NCI-H2196 treated with DMSO at 0.1 percent for 48 hours (cell line): Measurements from ENCODE around the gene ANKRD30A.
"Not testable (repeated sequence)": the region's sequence is repeated elsewhere in the genome, so short reads cannot be mapped to it uniquely, and the experiment has no call there.

ENCODE experiments used
- DNase-seq: peaks from one replicate; lab custom pipeline; 2025; ENCODE audit not compliant: unreplicated experiment; lab: John Stamatoyannopoulos, UW

ANKRD30A gene, protein sequence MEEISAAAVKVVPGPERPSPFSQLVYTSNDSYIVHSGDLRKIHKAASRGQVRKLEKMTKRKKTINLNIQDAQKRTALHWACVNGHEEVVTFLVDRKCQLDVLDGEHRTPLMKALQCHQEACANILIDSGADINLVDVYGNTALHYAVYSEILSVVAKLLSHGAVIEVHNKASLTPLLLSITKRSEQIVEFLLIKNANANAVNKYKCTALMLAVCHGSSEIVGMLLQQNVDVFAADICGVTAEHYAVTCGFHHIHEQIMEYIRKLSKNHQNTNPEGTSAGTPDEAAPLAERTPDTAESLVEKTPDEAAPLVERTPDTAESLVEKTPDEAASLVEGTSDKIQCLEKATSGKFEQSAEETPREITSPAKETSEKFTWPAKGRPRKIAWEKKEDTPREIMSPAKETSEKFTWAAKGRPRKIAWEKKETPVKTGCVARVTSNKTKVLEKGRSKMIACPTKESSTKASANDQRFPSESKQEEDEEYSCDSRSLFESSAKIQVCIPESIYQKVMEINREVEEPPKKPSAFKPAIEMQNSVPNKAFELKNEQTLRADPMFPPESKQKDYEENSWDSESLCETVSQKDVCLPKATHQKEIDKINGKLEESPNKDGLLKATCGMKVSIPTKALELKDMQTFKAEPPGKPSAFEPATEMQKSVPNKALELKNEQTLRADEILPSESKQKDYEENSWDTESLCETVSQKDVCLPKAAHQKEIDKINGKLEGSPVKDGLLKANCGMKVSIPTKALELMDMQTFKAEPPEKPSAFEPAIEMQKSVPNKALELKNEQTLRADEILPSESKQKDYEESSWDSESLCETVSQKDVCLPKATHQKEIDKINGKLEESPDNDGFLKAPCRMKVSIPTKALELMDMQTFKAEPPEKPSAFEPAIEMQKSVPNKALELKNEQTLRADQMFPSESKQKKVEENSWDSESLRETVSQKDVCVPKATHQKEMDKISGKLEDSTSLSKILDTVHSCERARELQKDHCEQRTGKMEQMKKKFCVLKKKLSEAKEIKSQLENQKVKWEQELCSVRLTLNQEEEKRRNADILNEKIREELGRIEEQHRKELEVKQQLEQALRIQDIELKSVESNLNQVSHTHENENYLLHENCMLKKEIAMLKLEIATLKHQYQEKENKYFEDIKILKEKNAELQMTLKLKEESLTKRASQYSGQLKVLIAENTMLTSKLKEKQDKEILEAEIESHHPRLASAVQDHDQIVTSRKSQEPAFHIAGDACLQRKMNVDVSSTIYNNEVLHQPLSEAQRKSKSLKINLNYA (N-terminal part only)

GRCh38 chr10:37125191-37125732 is at the start of gene ANKRD30A:
Gene ANKRD30A, plus strand, starts transcription at chr10:37125598. Its CDS starts 190 bp downstream, at chr10:37125788.
- DNase-seq, result no peak

- DNase-seq, result not testable (repeated sequence)
Observed at GRCh38 chr10:37076083-37076482, 49.3 kb upstream of the ANKRD30A start.

DNA sequence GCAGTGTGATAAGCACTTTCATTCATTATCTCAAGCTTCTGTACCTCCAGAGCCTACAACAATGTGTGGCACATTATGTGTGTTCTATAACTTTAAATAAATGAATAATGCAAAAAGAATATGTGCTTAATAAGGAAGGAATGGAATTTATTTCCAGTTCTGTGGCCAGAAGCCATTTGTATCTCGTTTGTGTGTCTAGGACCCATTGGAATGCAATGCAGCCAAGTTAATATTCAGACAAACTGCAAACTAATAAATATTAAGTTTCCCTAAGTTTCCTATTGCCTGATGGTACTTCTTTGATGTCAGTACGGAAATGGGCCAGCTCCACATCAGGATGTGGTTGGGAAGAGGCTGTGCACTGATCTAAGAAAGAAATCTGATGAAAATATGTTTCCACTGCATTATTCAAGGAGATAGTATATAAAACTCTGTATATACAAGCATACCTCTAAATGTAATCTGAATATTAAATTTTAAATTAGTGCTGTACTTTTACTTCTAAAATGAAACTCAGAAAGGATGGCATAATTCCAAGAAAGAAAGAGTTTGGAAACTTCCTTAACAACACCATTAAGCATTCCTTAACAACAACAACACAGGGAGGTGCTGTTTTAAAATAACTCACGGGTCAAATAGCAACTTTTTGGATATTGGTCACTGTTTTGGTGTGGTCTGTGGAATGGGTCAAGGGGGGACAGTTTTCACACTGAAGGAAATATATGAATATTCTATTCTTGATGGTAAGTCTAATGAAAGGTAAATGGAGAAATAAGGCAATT is 29.4 kb upstream of the ANKRD30A start:
- no peak for DNase-seq

GRCh38 chr10:37101261-37101660 is 24.1 kb upstream of the ANKRD30A start:
- no peak for DNase-seq

GRCh38 chr10:37109000-37109399 is 16.4 kb upstream of the ANKRD30A start:
- DNase-seq, result no peak

DNA sequence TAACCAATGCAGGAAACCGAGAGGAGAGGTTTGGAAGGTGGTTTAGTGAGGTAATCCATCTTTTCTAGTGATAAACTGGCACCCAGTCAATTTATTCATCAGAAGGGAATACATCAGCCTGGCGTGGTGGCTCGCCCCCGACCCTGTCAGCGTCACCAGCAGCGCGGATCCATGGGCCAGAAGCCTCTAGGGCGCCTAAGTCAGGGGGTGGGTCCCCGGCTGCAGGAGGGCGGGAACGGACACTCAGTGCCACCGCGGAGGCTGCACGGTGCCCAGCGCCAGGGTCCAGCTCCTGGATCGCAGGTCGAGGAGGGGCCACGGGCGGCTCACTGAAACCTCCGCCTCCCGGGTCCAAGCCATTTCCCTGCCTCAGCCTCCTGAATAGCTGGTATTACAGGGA is 866 bp upstream of the ANKRD30A start:
- DNase-seq, result no peak

DNA sequence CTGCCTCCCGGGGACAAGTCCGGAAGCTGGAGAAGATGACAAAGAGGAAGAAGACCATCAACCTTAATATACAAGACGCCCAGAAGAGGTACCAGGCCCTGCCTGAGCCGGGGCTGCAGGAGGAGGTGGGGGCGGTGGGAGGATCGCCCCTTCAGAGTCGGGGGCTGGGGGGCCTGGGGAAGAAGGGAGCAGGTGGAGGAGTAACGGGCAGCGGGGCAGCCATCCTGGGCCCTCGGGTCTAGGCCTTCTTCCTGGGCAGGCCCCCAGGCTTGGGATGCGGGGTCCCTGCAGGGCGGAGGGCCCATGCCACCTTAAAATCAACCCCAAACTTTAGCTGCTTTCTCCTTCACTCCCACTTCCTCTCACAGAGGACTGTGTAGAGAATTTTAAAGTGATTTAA is 523 bp downstream of the ANKRD30A start:
- DNase-seq, result no peak

- no peak for DNase-seq
Observed at GRCh38 chr10:37146443-37146842, 21.0 kb downstream of the ANKRD30A start.

DNA sequence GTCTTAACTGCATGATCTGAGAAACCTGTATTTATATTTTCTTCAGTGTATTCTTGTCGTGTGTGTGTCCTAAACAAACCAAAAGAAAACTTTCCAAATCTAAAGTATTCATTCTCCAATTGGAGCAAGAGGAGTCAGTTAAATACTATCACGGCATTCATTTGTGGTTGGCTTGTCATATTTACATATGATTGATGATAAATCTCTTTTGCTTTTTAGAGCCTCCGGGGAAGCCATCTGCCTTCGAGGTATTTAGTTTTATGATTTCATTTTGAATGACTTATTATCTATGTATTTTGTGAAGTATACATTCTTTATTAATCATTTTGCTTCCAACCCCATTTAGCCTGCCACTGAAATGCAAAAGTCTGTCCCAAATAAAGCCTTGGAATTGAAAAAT is 37.0 kb downstream of the ANKRD30A start:
- not testable (repeated sequence) for DNase-seq

DNA sequence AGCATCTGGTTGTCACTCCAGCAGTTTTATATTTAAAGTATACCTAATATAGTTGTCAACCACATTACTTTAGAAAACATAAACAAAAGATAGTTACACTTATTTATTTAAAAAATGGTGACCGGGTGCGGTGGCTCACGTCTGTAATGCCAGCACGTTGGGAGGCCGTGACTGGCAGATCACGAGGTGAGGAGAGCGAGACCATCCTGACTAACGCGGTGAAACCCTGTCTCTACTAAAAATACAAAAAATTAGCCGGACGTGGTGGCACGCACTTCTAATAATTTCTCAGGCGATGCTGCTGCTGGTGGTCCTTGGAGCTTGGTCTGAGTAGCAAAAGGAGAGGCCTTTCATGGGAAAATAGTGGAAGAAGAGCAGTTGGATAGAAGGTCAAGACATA is 46.5 kb downstream of the ANKRD30A start:
- DNase-seq, result not testable (repeated sequence)

- not testable (repeated sequence) for DNase-seq
Observed at GRCh38 chr10:37178296-37178695, 52.9 kb downstream of the ANKRD30A start.

DNA sequence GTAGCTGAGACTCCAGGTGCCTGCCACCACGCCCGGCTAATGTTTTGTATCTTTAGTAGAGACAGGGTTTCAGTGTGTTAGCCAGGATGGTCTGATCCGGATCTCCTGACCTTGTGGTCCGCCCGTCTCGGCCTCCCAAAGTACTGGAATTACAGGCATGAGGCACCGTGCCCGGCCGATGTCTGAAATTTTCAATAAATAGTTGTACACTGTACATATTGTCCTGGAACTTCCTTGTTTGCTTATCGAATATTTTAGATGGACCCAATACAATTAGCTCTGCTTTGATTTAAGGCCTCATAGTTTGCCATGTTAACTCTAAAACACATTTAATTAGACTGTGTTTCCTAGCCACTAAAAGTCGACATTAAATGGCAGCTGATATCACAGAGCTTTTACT is 57.3 kb downstream of the ANKRD30A start:
- DNase-seq, result not testable (repeated sequence)

GRCh38 chr10:37206132-37206531 is 80.7 kb downstream of the ANKRD30A start:
- DNase-seq, result no peak

DNA sequence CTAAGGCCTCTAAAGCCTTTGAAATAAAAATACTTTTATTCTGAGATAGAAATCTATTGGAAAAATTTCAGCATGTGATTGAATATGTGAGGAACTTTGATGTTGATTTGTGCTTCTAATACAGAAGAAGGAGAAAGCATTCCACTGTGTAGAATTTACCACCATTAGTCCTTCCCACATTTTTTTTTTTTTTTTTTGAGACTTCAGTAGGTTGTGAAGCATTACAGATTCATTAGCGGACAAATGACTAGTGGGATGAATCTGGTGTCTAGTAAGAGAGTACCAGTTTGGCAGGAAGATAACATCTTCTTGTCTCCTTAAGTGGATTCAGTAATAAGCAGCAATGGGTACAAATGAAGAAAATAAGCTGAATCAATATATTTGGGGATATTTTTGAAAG is 95.5 kb downstream of the ANKRD30A start:
- no peak for DNase-seq

- no peak for DNase-seq
Observed at GRCh38 chr10:37222046-37222445, 96.6 kb downstream of the ANKRD30A start.

DNA sequence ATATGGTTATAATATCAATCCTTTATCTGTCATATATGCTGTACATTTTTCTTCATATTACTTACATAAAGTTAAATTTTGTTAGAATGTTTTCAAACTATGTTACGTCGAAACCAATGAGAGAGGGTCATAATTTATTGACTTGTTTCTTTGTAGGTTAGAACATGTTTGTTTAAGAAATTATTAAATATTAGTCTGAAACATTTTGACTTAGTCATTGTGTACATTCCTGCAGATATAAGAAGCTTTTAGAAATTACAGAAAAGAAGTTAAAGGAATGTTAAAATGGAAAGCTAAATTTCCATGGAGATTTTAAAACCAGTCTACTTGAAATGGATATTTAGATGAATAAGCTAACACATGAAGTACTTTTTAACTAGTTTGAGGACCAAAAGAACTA is 99.8 kb downstream of the ANKRD30A start:
- no peak for DNase-seq

- DNase-seq, result no peak
Observed at GRCh38 chr10:37226524-37226923, 101.1 kb downstream of the ANKRD30A start.

DNA sequence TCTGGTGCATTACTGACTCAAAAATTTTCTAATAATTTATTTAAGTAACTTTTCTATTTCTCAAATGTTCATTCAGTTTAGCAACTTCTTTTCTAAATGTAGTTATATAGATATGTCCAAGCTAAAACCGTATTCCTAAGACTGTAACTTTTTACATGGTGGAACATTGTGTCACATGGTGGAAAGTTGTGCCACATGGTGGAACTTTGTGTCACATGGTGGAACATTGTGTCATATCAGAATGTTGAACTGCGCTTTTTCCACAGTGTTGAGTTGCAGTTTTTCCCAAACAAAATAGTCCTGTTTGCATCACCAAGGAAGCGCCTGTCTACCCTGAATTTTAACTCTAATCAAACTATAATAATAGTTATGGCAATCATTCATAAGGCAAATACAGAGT is 109.3 kb downstream of the ANKRD30A start:
- no peak for DNase-seq

GRCh38 chr10:37236093-37236492 is 110.7 kb downstream of the ANKRD30A start:
- DNase-seq, result no peak

DNA sequence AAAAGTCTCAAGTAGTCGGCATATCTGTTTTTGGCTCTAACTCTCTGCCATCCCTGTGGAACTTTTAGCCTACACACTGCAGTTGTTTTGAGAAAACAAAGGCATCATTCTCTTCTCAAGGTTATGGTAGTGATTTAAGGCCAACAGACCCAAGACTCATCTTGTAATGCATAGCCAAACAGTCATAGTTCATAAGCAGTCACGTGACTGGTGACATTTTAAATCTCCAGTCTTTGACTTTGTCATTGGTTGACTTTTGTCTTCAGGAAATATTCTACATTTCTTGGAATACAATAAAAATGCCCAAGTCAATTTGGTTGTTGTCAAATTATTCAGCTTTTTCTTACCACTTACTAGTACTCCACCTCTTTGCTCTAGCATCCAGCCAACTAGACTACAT is 114.8 kb downstream of the ANKRD30A start:
- no peak for DNase-seq
